HCT116 (cell line): ENCODE results near the gene NAA80. TPM values are rescaled to one million over a fixed set of nuclear protein-coding genes. Genes with fewer than 3 reads are reported as not detected.

ENCODE experiments used
- ATAC-seq: fragments of 200-7000 bp; cut with Tn5 transposase; 2 replicates; pipeline ENCODE4 v1.9.1; 2020; ENCODE audit warnings: mild to moderate bottlenecking, moderate library complexity
- BruUV-seq: library from RNA; stranded (reverse); fragments of 400-500 nt; replicated peaks from 2 replicates; lab custom pipeline; 2021; lab: Mats Ljungman, UMichigan
- CTCF ChIA-PET: fragments of 300-600 bp; sonication (Branson Sonifier 250); formaldehyde crosslinking; loops from one replicate; lab custom pipeline; 2021; ENCODE audit warnings: antibody characterized with exemption; lab: Charles Lee
- POLR2A ChIA-PET: fragments of 300-600, 350-600 bp; sonication (Branson Sonifier 250); formaldehyde crosslinking; loops from one replicate; lab custom pipeline; 2021; ENCODE audit warnings: antibody characterized with exemption; lab: Charles Lee
- RAD21 ChIA-PET, 2 experiments: fragments of 300-600 bp; sonication (Branson Sonifier 250); formaldehyde crosslinking; loops; one replicate each; lab custom pipeline; 2023; ENCODE audit warnings: low total read pairs in 2 of 2; ENCODE audit not compliant: uncharacterized antibody in 2 of 2, unreplicated experiment in 2 of 2, low non-redundant PET in 1 of 2; lab: Charles Lee
- DNase-seq: peaks from one replicate; pipeline ENCODE4 v3.0.0-alpha.2; 2010; ENCODE audit warnings: low read depth, low spot score
- H2AFZ ChIP-seq: fragments of 200-600 bp; shearing (Covaris generic), sonication (generic); 2 replicates; pipeline ENCODE4 v1.6.1; 2017; ENCODE audit warnings: low read depth, mixed run types, mixed read lengths, antibody characterized with exemption, low read length; ENCODE audit not compliant: poor library complexity, severe bottlenecking
- H3K27ac ChIP-seq: 2 replicates; pipeline ENCODE4 v1.5.1; 2012; ENCODE audit warnings: low read depth, low read length
- H3K27me3 ChIP-seq: fragments of 200-600 bp; sonication (generic); 2 replicates; pipeline ENCODE4 v1.6.1; 2016; ENCODE audit warnings: mixed run types, low read length, mixed read lengths; ENCODE audit not compliant: insufficient read depth
- H3K36me3 ChIP-seq, 2 experiments: fragments of 200-500 bp in 1 of 2; fragments of 200-600 bp in 1 of 2; sonication (Bioruptor generic) in 1 of 2; sonication (generic) in 1 of 2; 2 replicates each; pipeline versions ENCODE4 v1.5.1 to v1.6.1; 2014 to 2016; ENCODE audit warnings: low read length in 2 of 2, inconsistent platforms in 1 of 2, mixed read lengths in 1 of 2, mixed run types in 1 of 2; ENCODE audit not compliant: insufficient read depth in 2 of 2, control insufficient read depth in 1 of 2
- H3K4me1 ChIP-seq, 2 experiments: fragments of 200-600 bp in 1 of 2; sonication (generic) in 1 of 2; 2 replicates each; pipeline versions ENCODE4 v1.5.1 to v1.6.1; 2012 to 2017; ENCODE audit warnings: low read length in 2 of 2, inconsistent platforms in 1 of 2, mild to moderate bottlenecking in 1 of 2, mixed read lengths in 1 of 2, mixed run types in 1 of 2, moderate library complexity in 1 of 2; ENCODE audit not compliant: insufficient read depth in 2 of 2, control insufficient read depth in 1 of 2
- H3K4me2 ChIP-seq: fragments of 200-600 bp; sonication (generic); 2 replicates; pipeline ENCODE4 v1.6.1; 2017; ENCODE audit warnings: mixed run types, low read length, mixed read lengths
- H3K4me3 ChIP-seq, 2 experiments: fragments of 200-600 bp in 1 of 2; sonication (generic) in 1 of 2; replicated peaks in 1 of 2; 2 replicates each; pipeline ENCODE4 v1.5.1; 2011 to 2016; ENCODE audit warnings: low read length in 2 of 2, control low read depth in 1 of 2, low read depth in 1 of 2, mild to moderate bottlenecking in 1 of 2, mixed read lengths in 1 of 2, mixed run types in 1 of 2
- H3K79me2 ChIP-seq: fragments of 200-600 bp; sonication (generic); 2 replicates; pipeline ENCODE4 v1.6.1; 2017; ENCODE audit warnings: mild to moderate bottlenecking, mixed run types, low read length, moderate library complexity, mixed read lengths; ENCODE audit not compliant: insufficient read depth
- H3K9ac ChIP-seq: fragments of 200-600 bp; sonication (generic); 2 replicates; pipeline ENCODE4 v1.6.1; 2016; ENCODE audit warnings: low read length, mixed read lengths
- H3K9me2 ChIP-seq: fragments of 200-600 bp; sonication (generic), shearing (Covaris generic); 2 replicates; pipeline ENCODE4 v1.6.1; 2017; ENCODE audit warnings: mixed run types, mild to moderate bottlenecking, moderate library complexity; ENCODE audit not compliant: insufficient read depth
- H3K9me3 ChIP-seq, 2 experiments: fragments of 200-500 bp in 1 of 2; fragments of 200-600 bp in 1 of 2; sonication (Bioruptor generic) in 1 of 2; sonication (generic) in 1 of 2; 2 replicates each; pipeline ENCODE4 v1.6.1; 2014 to 2017; ENCODE audit warnings: low read length in 2 of 2, mixed read lengths in 2 of 2, inconsistent platforms in 1 of 2, low read depth in 1 of 2, mild to moderate bottlenecking in 1 of 2, mixed run types in 1 of 2, moderate library complexity in 1 of 2; ENCODE audit not compliant: control insufficient read depth in 1 of 2, insufficient read depth in 1 of 2
- H4K20me1 ChIP-seq: fragments of 200-600 bp; sonication (generic), shearing (Covaris generic); 2 replicates; pipeline ENCODE4 v1.6.1; 2017; ENCODE audit warnings: mixed run types, mild to moderate bottlenecking, moderate library complexity; ENCODE audit not compliant: insufficient read depth
- CEBPB ChIP-seq: IDR thresholded peaks from 2 replicates; pipeline ENCODE4 v1.6.1; 2012; ENCODE audit warnings: low read depth
- CTCF ChIP-seq, 3 experiments: fragments of 200-600 bp in 1 of 3; sonication (generic) in 1 of 3; IDR thresholded peaks in 2 of 3; conservative IDR thresholded peaks in 1 of 3; 2 replicates each; pipeline ENCODE4 v1.5.1; 2012 to 2017; ENCODE audit warnings: low read depth in 2 of 3, low read length in 2 of 3, antibody characterized with exemption in 1 of 3, borderline replicate concordance in 1 of 3, control low read depth in 1 of 3, mild to moderate bottlenecking in 1 of 3, mixed read lengths in 1 of 3, mixed run types in 1 of 3, moderate library complexity in 1 of 3; ENCODE audit not compliant: insufficient read depth in 1 of 3
- EZH2 ChIP-seq: fragments of 200-600 bp; sonication (generic); IDR thresholded peaks from 2 replicates; pipeline ENCODE4 v1.6.1; 2017; ENCODE audit warnings: antibody characterized with exemption, mixed run types
- FOSL1 ChIP-seq: IDR thresholded peaks from 2 replicates; pipeline ENCODE4 v1.6.1; 2012; ENCODE audit warnings: low read depth
- JUND ChIP-seq: IDR thresholded peaks from 2 replicates; pipeline ENCODE4 v1.6.1; 2012
- POLR2A ChIP-seq: IDR thresholded peaks from 2 replicates; pipeline ENCODE4 v1.7.0; 2011; ENCODE audit warnings: borderline replicate concordance; ENCODE audit not compliant: insufficient read depth, insufficient read length; ENCODE audit errors: extremely low read depth
- POLR2AphosphoS5 ChIP-seq: IDR thresholded peaks from 2 replicates; pipeline ENCODE4 v1.6.1; 2011; ENCODE audit warnings: mild to moderate bottlenecking, low read depth, low read length, moderate library complexity
- RAD21 ChIP-seq: IDR thresholded peaks from 2 replicates; pipeline ENCODE4 v1.6.1; 2012; ENCODE audit warnings: low read depth, mild to moderate bottlenecking
- SIN3A ChIP-seq: IDR thresholded peaks from 2 replicates; pipeline ENCODE4 v1.6.1; 2012; ENCODE audit warnings: low read depth
- SRF ChIP-seq: IDR thresholded peaks from 2 replicates; pipeline ENCODE4 v1.6.1; 2012; ENCODE audit warnings: low read depth
- TCF7L2 ChIP-seq: IDR thresholded peaks from 2 replicates; pipeline ENCODE4 v1.7.0; 2011; ENCODE audit warnings: borderline replicate concordance, inconsistent platforms; ENCODE audit not compliant: insufficient read depth, insufficient read length; ENCODE audit errors: extremely low read depth
- intact Hi-C: fragments of 100-400 bp; cut with micrococcal nuclease; formaldehyde crosslinking; loops from 2 replicates; pipeline ENCODE4 v1.10.0; 2022
- total RNA-seq: library from RNA; stranded (reverse); gene quantifications from one replicate; pipeline ENCODE4 v1.2.1, GENCODE V29; 2021; ENCODE audit not compliant: unreplicated experiment
- TF ChIP-seq, protein P1 (sequence below): IDR thresholded peaks from 2 replicates; pipeline ENCODE4 v1.6.1; 2011; ENCODE audit warnings: mild to moderate bottlenecking, low read length, moderate library complexity; ENCODE audit not compliant: insufficient replicate concordance; ENCODE audit errors: extremely low read depth
- TF ChIP-seq, protein P2 (sequence below): IDR thresholded peaks from 2 replicates; pipeline ENCODE4 v1.6.1; 2012

Gene NAA80
- total RNA-seq, 1 experiment from 2014 or later = 21.3 TPM

DNA sequence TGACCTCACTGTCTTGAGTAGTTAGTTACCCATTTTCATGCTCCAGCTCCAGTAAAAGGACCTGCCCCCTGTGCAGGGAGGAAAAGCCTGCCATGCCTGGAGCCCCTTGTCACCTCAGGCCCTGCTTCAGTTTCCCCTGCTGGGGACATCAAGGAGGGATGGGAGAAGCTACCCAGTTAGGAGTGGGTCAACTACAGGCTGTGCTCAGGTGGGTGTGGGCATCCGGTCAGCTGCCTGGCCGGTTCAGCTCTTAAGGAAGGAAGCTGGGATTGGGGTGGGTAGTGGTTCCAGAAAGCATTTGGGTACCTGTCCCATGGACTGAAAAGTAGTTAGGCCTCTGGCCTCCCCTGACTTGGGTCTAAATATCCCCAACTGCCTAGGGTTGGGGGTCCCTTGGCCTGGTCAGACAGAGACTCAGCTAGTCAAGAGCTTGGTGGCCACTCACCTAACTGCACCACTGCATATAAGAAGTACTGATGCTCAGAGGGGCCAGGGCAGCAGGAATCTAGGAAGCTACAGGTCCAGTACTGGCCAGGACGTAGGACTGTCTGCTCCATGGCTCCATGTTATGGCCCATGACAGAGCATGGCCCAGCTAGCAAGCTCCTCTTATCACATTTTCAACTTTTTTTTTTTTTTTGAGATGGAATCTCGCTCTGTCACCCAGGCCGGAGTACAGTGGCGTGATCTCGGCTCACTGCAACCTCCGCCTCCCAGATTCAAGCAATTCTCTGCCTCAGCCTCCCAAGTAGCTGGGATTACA lies 19.8 kb downstream of the NAA80 start:
- H2AFZ ChIP-seq = no peak overlapping the region
- BruUV-seq = no TSS peak
- H3K4me2 ChIP-seq = no peak overlapping the region
- no peaks in the 10 kb centered on the region for H3K36me3 ChIP-seq
- TF ChIP-seq POLR2A = no peak
- no peaks in the 10 kb centered on the region for H3K27me3 ChIP-seq
- no peak overlapping the region for H3K9ac ChIP-seq
- H3K4me1 ChIP-seq = peaks cover 2 to 4% of the 10 kb centered on the region in 2 experiments; a peak in 3 of 4 replicates
- H3K9me3 ChIP-seq = no peaks in the 10 kb centered on the region
- no peaks in the 10 kb centered on the region for H4K20me1 ChIP-seq
- no peaks in the 10 kb centered on the region for H3K79me2 ChIP-seq
- no peak for ATAC-seq
- intact Hi-C loops = no loop called here
- H3K9me2 ChIP-seq = no peaks in the 10 kb centered on the region
- DNase-seq = no peak
- RAD21 ChIA-PET = interaction anchor here in 1 of 2 experiments (1.2 kb wide), 1 partner anchor 33 kb away, joined by 3 read pairs; no protein-coding TSS in a partner anchor
- POLR2A ChIA-PET = interaction anchor here (0.7 to 1.9 kb wide), 2 partner anchors 15 to 37 kb away, joined by 3 to 4 read pairs; no protein-coding TSS in a partner anchor
- CTCF ChIA-PET = interaction anchor here (0.9 to 1.3 kb wide), 2 partner anchors 45 to 53 kb away, joined by 3 read pairs; no protein-coding TSS in a partner anchor
- H3K4me3 ChIP-seq = no peak overlapping the region
- no peak overlapping the region for H3K27ac ChIP-seq

DNA sequence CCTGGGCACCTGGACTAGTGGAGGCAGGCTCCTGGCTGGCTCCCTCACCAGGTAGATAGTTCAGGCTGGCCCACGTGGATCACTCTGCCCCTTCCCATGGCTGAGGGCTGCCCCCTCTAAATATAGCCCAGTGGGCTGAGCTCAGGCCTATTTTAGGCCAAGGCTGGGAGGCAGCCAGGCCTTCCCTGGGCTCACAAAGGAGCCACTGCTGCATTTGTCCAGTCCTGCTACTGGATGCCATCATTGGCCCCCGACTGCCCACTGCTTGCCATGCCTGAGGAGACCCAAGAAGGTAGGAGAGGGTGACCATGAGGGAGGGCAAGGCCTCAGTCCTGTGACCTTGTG lies 20.4 kb downstream of the NAA80 start, which contains the start of gene LSMEM2:
LSMEM2 (plus strand) TSS at position 208 of the 345 bp plus-strand sequence; CDS start at position 235, 27 bp downstream.
- H3K27me3 ChIP-seq = no peaks in the 10 kb centered on the region
- no peak within 1 kb of the TSS for H2AFZ ChIP-seq
- RAD21 ChIA-PET = interaction anchor here in 1 of 2 experiments (1.2 kb wide), 1 partner anchor 32 kb away, joined by 3 read pairs; no protein-coding TSS in a partner anchor
- peaks cover 7 to 10% of the 10 kb centered on the region in 2 experiments; a peak in 3 of 4 replicates for H3K4me1 ChIP-seq
- no peak within 1 kb of the TSS for H3K4me2 ChIP-seq
- TF ChIP-seq FOSL1 = no peak
- TF ChIP-seq EZH2 = no peak
- no peak for TF ChIP-seq RAD21
- no peak for TF ChIP-seq TCF7L2
- TF ChIP-seq POLR2AphosphoS5 = no peak
- TF ChIP-seq CTCF (IDR thresholded peaks at IDR 0.05 in 2 of 3, conservative IDR thresholded peaks at IDR 0.05 in 1 of 3; ENCODE audit: borderline replicate concordance in 1 of 3, insufficient read depth in 1 of 3, low read depth in 2 of 3, low read length in 2 of 3) = no peak
- no peak for TF ChIP-seq CEBPB
- no peak for TF ChIP-seq SRF
- TF ChIP-seq SIN3A = no peak
- TF ChIP-seq, protein P1, sequence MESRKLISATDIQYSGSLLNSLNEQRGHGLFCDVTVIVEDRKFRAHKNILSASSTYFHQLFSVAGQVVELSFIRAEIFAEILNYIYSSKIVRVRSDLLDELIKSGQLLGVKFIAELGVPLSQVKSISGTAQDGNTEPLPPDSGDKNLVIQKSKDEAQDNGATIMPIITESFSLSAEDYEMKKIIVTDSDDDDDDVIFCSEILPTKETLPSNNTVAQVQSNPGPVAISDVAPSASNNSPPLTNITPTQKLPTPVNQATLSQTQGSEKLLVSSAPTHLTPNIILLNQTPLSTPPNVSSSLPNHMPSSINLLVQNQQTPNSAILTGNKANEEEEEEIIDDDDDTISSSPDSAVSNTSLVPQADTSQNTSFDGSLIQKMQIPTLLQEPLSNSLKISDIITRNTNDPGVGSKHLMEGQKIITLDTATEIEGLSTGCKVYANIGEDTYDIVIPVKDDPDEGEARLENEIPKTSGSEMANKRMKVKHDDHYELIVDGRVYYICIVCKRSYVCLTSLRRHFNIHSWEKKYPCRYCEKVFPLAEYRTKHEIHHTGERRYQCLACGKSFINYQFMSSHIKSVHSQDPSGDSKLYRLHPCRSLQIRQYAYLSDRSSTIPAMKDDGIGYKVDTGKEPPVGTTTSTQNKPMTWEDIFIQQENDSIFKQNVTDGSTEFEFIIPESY = no peak
- TF ChIP-seq JUND = no peak
- TF ChIP-seq, protein P2, sequence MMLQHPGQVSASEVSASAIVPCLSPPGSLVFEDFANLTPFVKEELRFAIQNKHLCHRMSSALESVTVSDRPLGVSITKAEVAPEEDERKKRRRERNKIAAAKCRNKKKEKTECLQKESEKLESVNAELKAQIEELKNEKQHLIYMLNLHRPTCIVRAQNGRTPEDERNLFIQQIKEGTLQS = no peak
- no peaks in the 10 kb centered on the region for H3K9me2 ChIP-seq
- H4K20me1 ChIP-seq = no peaks in the 10 kb centered on the region
- ATAC-seq = no peak
- no peak within 1 kb of the TSS for H3K4me3 ChIP-seq
- H3K9ac ChIP-seq = no peak within 1 kb of the TSS
- CTCF ChIA-PET = interaction anchor here (0.9 to 1.3 kb wide), 2 partner anchors 45 to 52 kb away, joined by 3 read pairs; no protein-coding TSS in a partner anchor
- intact Hi-C loops = no loop called here
- POLR2A ChIA-PET = interaction anchor here (1.7 to 1.9 kb wide), 2 partner anchors 14 to 15 kb away, joined by 4 read pairs; no protein-coding TSS in a partner anchor
- H3K27ac ChIP-seq = no peak within 1 kb of the TSS
- DNase-seq = no peak
- no peaks in the 10 kb centered on the region for H3K36me3 ChIP-seq
- H3K79me2 ChIP-seq = no peaks in the 10 kb centered on the region
- BruUV-seq = no TSS peak
- H3K9me3 ChIP-seq = no peaks in the 10 kb centered on the region
